GM12872 (cell line): ENCODE results near the gene RLF.

Source experiments
- CTCF ChIP-seq: IDR thresholded peaks from 3 replicates; pipeline ENCODE4 v1.5.1; 2011; ENCODE audit warnings: low read depth, mild to moderate bottlenecking, low read length, moderate library complexity; ENCODE audit not compliant: insufficient read depth

The RLF gene

GRCh38 chr1:40276122-40276521 lies 114.9 kb downstream of the RLF start:
- TF ChIP-seq CTCF: no peak

GRCh38 chr1:40281853-40282252 lies 120.7 kb downstream of the RLF start:
- no peak for TF ChIP-seq CTCF
